GM12892 (cell line): Measurements from ENCODE around the gene MAP1LC3B.

Experiments used
- POLR2A ChIP-seq: IDR thresholded peaks from 2 replicates; pipeline ENCODE4 v1.6.1; 2011; ENCODE audit warnings: low read depth, low read length, control low read depth
- TAF1 ChIP-seq: IDR thresholded peaks from 2 replicates; pipeline ENCODE4 v1.6.1; 2011; ENCODE audit warnings: low read depth, mild to moderate bottlenecking, control low read depth, low read length, borderline replicate concordance

- TF ChIP-seq POLR2A (no peak), TAF1 (no peak)
Measured at GRCh38 chr16:87343753-87344050, 48.4 kb upstream of the MAP1LC3B start.
